HG03354 (cell line): ENCODE measurements around the gene DNAJC1.
A peak's percentile ranks its signal among the peaks of the same experiment; 100 is the strongest.

Source experiments
- ATAC-seq: cut with Tn5 transposase; IDR thresholded peaks from one replicate; pipeline ENCODE4 v1.9.1; 2021; ENCODE audit warnings: mild to moderate bottlenecking; ENCODE audit not compliant: unreplicated experiment, poor library complexity, severe bottlenecking

DNAJC1 gene

DNA sequence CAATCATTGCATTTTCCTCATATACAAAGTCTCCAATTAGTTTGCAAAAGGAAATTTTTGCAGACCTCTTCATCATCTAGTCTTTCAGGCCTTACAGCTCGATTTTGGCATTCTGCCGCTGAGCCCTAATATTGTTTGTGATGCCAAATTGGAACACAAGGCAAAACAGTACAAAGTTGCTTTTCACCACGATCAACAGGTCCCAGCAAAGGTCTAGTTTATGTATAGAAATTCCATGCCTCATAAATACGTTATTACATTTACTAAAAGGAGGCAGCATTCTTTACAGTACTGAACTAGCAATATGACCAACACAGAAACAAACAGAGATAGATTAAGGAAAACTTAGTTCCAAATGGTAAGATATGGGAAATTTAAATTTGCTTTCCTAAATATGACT lies 7.0 kb upstream of the DNAJC1 start:
- ATAC-seq: no peak

- ATAC-seq: no peak
Measured at GRCh38 chr10:22006379-22006884, 2.9 kb upstream of the DNAJC1 start.

GRCh38 chr10:22005763-22006162 lies 2.2 kb upstream of the DNAJC1 start:
- no peak for ATAC-seq

DNA sequence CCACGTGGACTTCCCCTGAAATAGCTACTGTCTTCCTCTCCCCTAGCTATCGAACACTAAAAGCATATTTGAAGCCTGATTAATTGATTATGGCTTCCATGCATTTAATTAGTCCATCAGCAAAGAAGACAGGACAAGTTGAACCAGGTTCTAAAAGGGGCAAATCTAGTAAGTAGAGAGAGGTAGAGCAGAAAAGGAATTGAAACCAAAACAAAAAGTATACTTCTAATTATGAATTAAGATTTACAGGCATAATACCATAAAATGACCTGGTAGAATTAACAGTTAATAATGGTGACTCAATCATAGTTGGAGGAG lies 393 bp upstream of the DNAJC1 start:
- peak; percentile 2 for ATAC-seq

DNA sequence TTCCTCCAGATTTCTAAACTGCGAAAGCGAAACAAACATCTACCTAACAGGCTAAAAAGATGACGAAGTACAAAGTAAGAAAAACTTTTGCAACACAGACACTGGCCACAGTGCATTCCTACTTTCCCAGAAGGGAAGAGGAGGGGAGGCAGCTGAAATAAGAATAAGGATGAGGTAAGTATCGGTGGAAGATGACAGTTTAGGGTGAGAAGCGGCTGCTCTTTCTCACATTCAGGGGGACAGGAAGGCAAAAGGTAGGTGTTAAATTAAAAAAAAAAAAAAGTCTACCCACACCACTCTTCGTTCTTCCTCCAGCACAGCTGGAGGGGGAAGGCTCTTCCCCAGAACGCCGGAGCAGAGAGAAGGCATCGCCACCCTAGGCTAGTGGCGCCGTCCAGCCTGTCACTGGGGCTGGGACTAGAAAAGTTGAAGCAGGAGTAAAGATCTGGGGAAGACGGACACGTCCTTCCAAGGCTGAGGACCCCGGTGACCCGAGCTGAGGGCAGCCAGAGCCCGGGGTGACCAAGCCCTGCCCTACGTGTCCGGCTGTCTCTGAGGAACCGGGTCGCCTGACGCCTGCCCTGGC lies 846 bp downstream of the DNAJC1 start:
- ATAC-seq: peak; percentile 26

GRCh38 chr10:21995557-21995956 lies 8.0 kb downstream of the DNAJC1 start:
- ATAC-seq: no peak

DNA sequence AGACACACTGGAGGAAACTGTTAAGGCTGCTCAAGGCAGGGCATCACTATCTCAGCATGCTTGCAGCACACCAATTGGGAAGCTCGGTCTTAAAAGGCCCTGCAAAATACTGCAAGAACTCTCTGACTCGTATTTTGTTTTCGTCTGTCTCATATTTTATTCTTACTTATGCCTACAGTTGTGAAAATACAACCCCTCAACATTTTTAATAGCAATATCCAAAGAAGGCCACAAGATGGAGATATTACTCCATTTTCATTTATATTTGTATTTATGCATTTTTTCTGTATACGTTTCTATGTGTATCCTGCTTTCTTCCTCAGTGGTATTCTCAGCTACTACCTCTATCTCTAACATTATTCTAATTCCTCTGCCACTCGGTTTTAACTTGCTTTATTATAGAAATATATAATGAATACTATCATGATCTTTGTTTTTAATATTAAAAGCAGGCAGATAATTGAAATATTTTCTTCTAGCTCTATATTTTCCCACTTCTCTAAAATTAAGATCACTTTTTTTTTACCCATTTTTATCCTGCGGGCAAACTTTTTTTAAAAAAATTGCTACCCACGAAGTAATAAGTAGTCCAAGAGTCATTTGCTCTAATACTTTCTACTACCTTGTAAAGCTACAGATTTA lies 10.0 kb downstream of the DNAJC1 start:
- no peak for ATAC-seq

- ATAC-seq: no peak
Measured at GRCh38 chr10:21991785-21992184, 11.7 kb downstream of the DNAJC1 start.

GRCh38 chr10:21990449-21990848 lies 13.1 kb downstream of the DNAJC1 start:
- ATAC-seq: no peak

DNA sequence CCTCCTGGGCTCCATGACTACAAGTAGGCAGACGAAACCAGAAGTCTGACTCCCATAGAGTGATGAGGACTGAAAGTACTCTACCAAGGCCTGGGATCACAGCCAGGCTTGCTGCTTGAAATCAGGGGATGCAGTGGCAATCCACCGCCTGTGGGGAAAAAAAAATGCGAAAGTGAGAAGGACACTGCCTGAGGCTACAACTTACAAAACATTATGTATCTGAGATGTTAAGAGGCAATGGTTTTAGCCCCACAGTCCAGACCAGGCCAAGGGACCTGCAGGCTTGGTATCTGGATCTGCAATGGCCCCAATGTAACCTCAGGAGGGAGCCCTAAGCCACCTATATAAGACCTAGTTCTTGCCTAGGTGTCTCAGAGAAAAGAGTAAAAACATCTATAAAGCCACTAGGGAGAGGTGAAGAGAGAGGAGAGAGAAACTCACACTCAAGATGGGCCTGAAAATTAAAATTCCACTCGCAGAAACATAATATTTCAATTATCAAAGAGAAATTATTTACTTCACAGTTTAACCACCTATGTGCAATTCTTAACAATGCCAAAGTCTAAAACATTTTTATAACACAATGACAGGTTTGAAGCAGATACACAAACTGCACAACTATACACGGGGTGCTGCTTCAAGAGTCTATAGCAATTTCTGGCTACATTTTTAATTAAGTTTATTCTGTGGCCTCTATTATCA lies 13.9 kb downstream of the DNAJC1 start:
- peak; percentile 91 for ATAC-seq

DNA sequence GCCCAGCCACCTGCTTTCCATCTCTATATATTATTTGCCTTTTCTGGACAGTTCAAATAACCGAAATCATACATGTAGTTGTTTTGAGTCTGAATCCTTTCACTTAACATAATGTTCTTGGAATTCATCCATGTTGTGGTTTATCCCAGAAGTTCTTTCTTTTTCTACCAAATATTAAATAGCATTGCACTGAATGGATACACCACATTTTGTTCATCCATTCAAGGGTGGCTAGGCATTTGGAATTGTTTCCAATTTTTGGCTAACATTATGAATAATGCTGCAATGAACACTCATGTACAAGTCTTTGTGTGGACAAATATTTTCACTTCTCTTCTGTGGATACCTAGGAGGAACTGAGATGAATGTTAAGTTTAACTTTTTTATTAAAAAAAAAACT lies 18.0 kb downstream of the DNAJC1 start:
- no peak for ATAC-seq

- ATAC-seq: no peak
Measured at GRCh38 chr10:21981118-21981517, 22.4 kb downstream of the DNAJC1 start.

DNA sequence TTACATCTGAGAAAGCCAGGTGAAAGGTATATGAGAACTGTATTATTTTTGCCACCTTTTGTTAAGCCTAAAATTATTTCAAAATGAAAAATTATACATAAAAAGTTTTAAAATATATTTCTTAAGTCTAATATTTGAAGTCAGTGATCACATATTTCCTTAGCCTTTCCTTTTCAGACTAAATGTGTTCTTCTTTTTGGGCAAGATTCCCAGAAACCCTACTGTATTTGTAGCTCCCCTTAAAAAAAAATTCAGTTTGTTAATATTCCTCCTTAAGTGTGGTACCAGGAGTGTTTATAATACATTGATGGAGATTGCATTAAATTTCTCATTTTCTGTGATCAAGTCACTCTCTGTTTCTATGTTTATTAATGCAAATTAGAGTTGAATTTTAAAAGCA lies 22.8 kb downstream of the DNAJC1 start:
- ATAC-seq: no peak

- ATAC-seq: no peak
Measured at GRCh38 chr10:21978191-21978862, 25.2 kb downstream of the DNAJC1 start.

DNA sequence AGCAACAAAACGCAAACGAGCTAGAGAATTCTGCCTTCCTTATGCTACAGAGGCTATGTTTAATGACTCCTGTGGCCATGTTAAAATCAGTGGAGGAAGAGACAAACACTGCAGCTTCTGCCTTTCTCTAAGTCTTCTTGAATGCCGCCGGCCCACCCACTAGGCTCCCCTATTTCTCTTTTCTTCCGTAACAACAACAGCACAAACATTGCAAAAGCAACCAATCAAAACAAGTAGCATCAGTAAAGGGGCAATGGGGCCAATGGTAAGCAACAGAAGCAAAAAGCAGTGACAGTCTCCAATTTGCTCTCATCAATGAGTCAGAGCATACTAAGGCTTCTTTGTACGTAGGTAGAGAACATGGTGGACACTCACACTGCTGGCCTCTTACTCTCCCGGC lies 26.8 kb downstream of the DNAJC1 start:
- ATAC-seq: no peak

DNA sequence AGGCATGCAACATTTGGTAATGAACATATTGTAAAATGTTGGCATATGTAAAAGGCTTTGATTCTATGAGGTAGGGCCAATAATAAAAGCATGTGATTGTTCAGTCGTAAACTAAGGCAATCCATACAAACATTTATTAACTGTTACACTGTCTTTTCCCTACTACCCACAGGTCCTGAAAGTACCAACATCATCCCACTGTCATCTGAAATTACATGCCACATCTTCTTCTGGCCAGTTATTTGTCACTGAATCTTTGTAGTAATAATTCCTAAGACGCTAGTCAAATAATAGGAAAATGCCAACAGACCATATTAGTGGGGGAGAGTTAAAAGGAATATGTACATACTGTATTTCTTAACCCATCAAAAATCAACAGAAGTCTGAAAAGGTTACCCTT lies 27.2 kb downstream of the DNAJC1 start:
- ATAC-seq: no peak

DNA sequence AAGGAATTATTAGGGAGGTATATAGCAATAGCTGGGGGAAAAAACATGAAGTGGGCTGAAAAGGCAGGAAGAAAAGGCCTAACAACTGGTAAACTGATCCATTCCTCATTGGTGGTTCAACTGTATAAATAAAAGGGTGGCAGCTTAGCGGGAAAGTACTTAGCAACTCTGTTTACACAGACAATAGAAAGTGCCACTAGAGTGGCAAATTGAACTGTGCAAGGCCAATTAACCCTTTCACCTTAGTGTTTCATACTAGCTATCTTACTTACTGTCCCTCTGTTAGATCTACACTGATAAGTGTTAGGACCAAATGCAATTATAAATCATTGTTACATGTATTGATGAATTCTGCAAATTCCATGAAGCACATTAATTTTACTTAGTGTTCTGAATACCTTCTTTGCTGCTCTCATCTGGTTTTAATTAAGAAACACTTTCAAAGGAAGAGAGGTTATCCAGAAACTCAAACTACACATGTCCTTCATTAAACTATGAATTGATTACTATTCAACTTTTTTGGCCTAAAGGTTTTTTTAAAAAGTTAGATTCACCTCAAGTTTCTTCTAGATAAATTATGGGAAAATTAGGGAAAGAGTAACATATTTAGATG lies 28.0 kb downstream of the DNAJC1 start:
- no peak for ATAC-seq

DNA sequence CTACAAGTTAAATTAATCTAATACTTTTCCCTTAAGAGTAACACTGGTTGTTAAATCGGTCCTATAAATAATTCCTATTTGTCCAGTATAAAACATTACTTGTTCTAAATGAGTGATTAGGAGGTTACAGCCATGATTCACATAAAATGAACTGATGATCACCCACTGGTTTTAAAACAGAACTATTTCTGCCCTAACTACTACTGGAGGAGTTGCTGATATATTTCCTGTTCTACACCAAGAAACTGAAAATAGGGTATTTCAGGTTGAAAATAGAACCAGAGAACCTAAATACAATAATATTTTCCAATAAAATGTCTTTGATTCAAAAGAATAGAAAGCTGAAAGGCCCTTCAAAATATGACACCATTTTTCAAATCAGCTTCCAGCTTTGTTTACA lies 30.9 kb downstream of the DNAJC1 start:
- ATAC-seq: no peak

DNA sequence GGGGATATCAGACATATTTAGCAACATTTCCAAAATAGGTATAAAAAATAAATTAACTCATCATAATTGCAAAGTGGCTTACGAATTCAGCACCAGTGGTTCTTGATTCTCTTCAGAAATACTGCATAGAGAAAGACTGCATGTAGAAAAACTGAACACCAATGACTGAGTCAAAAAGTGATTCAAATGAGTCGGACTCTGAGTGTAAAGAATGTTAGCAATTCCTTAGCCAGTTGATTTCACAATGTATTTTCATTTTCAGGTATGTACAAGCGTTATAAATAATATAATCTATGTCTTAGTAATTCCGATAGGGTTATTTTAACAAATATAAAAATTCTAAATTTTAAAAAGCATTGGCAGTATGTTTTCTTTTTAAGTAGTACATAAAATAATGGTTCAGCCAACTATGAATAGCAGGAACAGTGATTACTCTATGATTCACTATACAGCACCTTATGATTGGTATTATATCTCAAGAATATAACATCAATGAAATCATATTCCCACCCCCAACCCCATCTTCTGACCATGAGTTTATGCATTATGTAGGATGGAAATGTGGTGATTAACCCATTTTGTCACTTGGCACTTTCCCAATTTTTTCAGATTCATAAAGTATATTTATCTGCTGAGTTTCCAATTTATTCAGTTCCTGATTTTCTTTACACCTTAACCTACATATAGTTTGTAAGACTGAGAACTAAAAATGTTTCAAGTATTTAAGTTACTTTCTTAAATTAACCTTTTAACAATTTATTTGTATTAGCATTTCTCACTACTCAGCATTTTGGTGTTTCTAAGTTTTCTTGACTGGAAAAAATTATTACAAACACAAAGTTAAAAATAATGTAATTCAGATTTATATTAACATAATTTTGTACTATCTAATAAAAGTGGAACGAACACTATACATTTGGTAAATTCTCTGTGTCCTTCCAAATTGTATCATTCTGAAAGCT lies 33.9 kb downstream of the DNAJC1 start:
- ATAC-seq: no peak
